ENCODE measurements around the gene PARP1.

Gene PARP1

GRCh38 chr1:226362891-226363447, 44.9 kb downstream of the PARP1 start:
- no peak overlapping the region for H3K4me3 ChIP-seq (ENCODE audit: severe bottlenecking)
- no peaks in the 10 kb centered on the region for H3K9me3 ChIP-seq (ENCODE audit: severe bottlenecking)
- H3K27ac ChIP-seq (ENCODE audit: poor library complexity, severe bottlenecking): no peak overlapping the region
- H3K27me3 ChIP-seq (ENCODE audit: insufficient read depth, poor library complexity, severe bottlenecking): no peaks in the 10 kb centered on the region
- H3K4me1 ChIP-seq (ENCODE audit: insufficient read depth, poor library complexity, severe bottlenecking): no peaks in the 10 kb centered on the region
- DNase-seq (ENCODE audit: low spot score): no peak
- H3K36me3 ChIP-seq (ENCODE audit: low read depth): no peaks in the 10 kb centered on the region
- ATAC-seq (ENCODE audit: low read depth): no peak
- no peak for TF ChIP-seq CTCF (IDR thresholded peaks at IDR 0.05; ENCODE audit: poor library complexity, severe bottlenecking)

- Histone ChIP-seq H3K36me3 (ENCODE audit: low read depth) (no peaks in the 10 kb centered on the region), H3K27me3 (ENCODE audit: insufficient read depth, poor library complexity, severe bottlenecking) (no peaks in the 10 kb centered on the region), H3K4me3 (ENCODE audit: severe bottlenecking) (no peak overlapping the region), H3K9me3 (ENCODE audit: severe bottlenecking) (no peaks in the 10 kb centered on the region), H3K4me1 (ENCODE audit: insufficient read depth, poor library complexity, severe bottlenecking) (no peaks in the 10 kb centered on the region), H3K27ac (ENCODE audit: poor library complexity, severe bottlenecking) (no peak overlapping the region)
- DNase-seq (ENCODE audit: low spot score): no peak
- no peak for TF ChIP-seq CTCF (IDR thresholded peaks at IDR 0.05; ENCODE audit: poor library complexity, severe bottlenecking)
- ATAC-seq (ENCODE audit: low read depth): no peak
Observed at GRCh38 chr1:226362361-226362760, 45.5 kb downstream of the PARP1 start.

- no peak for TF ChIP-seq CTCF (IDR thresholded peaks at IDR 0.05; ENCODE audit: poor library complexity, severe bottlenecking)
- H3K4me1 ChIP-seq (ENCODE audit: insufficient read depth, poor library complexity, severe bottlenecking): no peaks in the 10 kb centered on the region
- H3K9me3 ChIP-seq (ENCODE audit: severe bottlenecking): no peaks in the 10 kb centered on the region
- ATAC-seq (ENCODE audit: low read depth) (no peak), DNase-seq (ENCODE audit: low spot score) (no peak)
- H3K27me3 ChIP-seq (ENCODE audit: insufficient read depth, poor library complexity, severe bottlenecking): no peaks in the 10 kb centered on the region
- H3K36me3 ChIP-seq (ENCODE audit: low read depth): no peaks in the 10 kb centered on the region
- no peak overlapping the region for H3K4me3 ChIP-seq (ENCODE audit: severe bottlenecking)
- H3K27ac ChIP-seq (ENCODE audit: poor library complexity, severe bottlenecking): no peak overlapping the region
Observed at GRCh38 chr1:226360106-226360746, 47.7 kb downstream of the PARP1 start.

GRCh38 chr1:226357416-226357815, 50.5 kb downstream of the PARP1 start:
- no peak overlapping the region for H3K27ac ChIP-seq (ENCODE audit: poor library complexity, severe bottlenecking)
- H3K9me3 ChIP-seq (ENCODE audit: severe bottlenecking): no peaks in the 10 kb centered on the region
- H3K4me3 ChIP-seq (ENCODE audit: severe bottlenecking): no peak overlapping the region
- H3K4me1 ChIP-seq (ENCODE audit: insufficient read depth, poor library complexity, severe bottlenecking): no peaks in the 10 kb centered on the region
- no peak for DNase-seq (ENCODE audit: low spot score)
- no peaks in the 10 kb centered on the region for H3K36me3 ChIP-seq (ENCODE audit: low read depth)
- TF ChIP-seq CTCF (IDR thresholded peaks at IDR 0.05; ENCODE audit: poor library complexity, severe bottlenecking): no peak
- no peaks in the 10 kb centered on the region for H3K27me3 ChIP-seq (ENCODE audit: insufficient read depth, poor library complexity, severe bottlenecking)
- ATAC-seq (ENCODE audit: low read depth): no peak
